PFSK-1 (cell line): ENCODE data around the gene FAM184A.

Experiments
- FOXP2 ChIP-seq: optimal IDR thresholded peaks from 2 replicates; pipeline ENCODE3; 2011; ENCODE audit warnings: borderline replicate concordance, control low read depth, inconsistent platforms; ENCODE audit not compliant: insufficient read depth; ENCODE audit errors: extremely low read length, extremely low read depth
- POLR2AphosphoS5 ChIP-seq: IDR thresholded peaks from 2 replicates; pipeline ENCODE4 v1.6.1; 2012; ENCODE audit warnings: low read depth, mild to moderate bottlenecking, control low read depth, low read length, moderate library complexity
- SIN3A ChIP-seq: IDR thresholded peaks from 2 replicates; pipeline ENCODE4 v1.6.1; 2012; ENCODE audit warnings: mild to moderate bottlenecking, low read length, moderate library complexity, borderline replicate concordance; ENCODE audit not compliant: insufficient read depth
- TAF1 ChIP-seq: IDR thresholded peaks from 2 replicates; pipeline ENCODE4 v1.6.1; 2012; ENCODE audit warnings: low read length, control low read depth, borderline replicate concordance; ENCODE audit not compliant: insufficient read depth
- TF ChIP-seq, protein P1 (sequence below), 2 experiments: IDR thresholded peaks; 2 replicates each; pipeline versions ENCODE4 v1.6.1 to v1.8.0; 2011 to 2012; ENCODE audit warnings: low read depth in 2 of 2, low read length in 2 of 2, control low read depth in 1 of 2, inconsistent platforms in 1 of 2, mild to moderate bottlenecking in 1 of 2, moderate library complexity in 1 of 2; ENCODE audit not compliant: insufficient read depth in 1 of 2

DNA sequence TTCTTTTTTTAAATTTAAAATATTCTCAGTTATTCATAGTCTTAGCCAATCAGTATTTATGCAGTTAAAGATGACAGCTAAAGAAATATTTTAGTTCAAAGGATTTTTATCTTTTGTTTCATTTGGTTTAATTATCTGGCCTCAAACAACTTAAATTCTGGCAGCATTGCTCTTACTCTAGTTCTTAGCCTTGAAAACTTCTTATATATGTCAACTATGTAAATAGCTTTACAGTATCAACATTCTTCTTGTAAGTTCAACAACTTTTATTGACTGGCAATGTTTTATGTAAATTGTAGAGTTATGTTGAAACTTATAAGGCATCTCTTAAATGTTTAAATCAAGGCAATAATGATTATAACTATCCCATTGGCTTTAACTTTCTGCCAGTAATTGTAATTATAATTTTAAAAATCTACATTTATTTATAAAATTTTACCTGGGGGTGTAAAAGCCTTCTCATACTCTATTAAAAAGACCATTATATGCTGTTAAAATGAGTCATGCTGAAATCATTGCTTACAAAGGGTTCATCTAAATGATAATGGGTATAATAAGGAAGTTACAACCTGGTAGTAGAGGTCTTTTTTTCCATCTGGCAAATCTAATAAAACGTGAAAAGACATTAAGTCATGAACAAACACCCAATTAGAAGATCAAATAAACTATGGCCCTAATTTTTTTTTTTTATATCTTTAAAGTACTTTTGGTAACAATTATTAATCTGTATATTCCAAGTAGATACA lies 45.8 kb upstream of the FAM184A start:
- TF ChIP-seq, protein P1, sequence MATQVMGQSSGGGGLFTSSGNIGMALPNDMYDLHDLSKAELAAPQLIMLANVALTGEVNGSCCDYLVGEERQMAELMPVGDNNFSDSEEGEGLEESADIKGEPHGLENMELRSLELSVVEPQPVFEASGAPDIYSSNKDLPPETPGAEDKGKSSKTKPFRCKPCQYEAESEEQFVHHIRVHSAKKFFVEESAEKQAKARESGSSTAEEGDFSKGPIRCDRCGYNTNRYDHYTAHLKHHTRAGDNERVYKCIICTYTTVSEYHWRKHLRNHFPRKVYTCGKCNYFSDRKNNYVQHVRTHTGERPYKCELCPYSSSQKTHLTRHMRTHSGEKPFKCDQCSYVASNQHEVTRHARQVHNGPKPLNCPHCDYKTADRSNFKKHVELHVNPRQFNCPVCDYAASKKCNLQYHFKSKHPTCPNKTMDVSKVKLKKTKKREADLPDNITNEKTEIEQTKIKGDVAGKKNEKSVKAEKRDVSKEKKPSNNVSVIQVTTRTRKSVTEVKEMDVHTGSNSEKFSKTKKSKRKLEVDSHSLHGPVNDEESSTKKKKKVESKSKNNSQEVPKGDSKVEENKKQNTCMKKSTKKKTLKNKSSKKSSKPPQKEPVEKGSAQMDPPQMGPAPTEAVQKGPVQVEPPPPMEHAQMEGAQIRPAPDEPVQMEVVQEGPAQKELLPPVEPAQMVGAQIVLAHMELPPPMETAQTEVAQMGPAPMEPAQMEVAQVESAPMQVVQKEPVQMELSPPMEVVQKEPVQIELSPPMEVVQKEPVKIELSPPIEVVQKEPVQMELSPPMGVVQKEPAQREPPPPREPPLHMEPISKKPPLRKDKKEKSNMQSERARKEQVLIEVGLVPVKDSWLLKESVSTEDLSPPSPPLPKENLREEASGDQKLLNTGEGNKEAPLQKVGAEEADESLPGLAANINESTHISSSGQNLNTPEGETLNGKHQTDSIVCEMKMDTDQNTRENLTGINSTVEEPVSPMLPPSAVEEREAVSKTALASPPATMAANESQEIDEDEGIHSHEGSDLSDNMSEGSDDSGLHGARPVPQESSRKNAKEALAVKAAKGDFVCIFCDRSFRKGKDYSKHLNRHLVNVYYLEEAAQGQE (IDR thresholded peaks at IDR 0.05; ENCODE audit: insufficient read depth in 1 of 2, low read depth in 2 of 2, low read length in 2 of 2): no peak
- no peak for TF ChIP-seq POLR2AphosphoS5
- TF ChIP-seq SIN3A: no peak
- TF ChIP-seq TAF1: no peak
- no peak for TF ChIP-seq FOXP2
